IPS-11a (cell line): ENCODE results near the gene NCKAP1.
"Not testable (repeated sequence)": the region's sequence is repeated elsewhere in the genome, so short reads cannot be mapped to it uniquely, and the experiment has no call there.

Experiments
- H3K4me3 ChIP-seq: one replicate; pipeline ENCODE4 v1.5.1; 2013; ENCODE audit warnings: low read depth, low read length, control low read depth

Gene NCKAP1

GRCh38 chr2:183038341-183039300, at the start of gene NCKAP1:
Gene NCKAP1 (minus strand): TSS chr2:183038457. CDS start chr2:183038099, 358 bp downstream.
- peak within 1 kb of the TSS; percentile 60 for H3K4me3 ChIP-seq

DNA sequence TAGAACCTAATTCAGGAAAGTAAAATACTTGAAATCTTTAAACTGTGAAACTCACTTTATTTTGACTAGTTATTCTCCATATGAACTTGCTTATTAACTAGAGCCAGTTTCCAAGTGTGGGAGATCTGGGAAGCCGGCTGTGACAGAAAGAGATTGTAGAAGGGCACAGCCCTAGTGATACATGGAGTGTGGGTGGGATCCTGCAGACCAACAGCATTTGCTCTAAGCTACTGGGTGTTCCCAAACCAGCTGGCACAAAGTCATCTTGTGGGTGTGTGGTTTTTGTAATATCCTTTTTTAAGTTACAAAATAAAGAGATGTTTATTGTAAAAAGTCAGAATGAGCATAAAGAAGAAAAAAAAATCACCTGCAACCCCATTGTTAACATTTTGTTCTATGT, 43.7 kb upstream of the NCKAP1 start:
- H3K4me3 ChIP-seq, result no peak overlapping the region

GRCh38 chr2:183079139-183079775, 41.0 kb upstream of the NCKAP1 start:
- peak overlapping the region; percentile 81 for H3K4me3 ChIP-seq

DNA sequence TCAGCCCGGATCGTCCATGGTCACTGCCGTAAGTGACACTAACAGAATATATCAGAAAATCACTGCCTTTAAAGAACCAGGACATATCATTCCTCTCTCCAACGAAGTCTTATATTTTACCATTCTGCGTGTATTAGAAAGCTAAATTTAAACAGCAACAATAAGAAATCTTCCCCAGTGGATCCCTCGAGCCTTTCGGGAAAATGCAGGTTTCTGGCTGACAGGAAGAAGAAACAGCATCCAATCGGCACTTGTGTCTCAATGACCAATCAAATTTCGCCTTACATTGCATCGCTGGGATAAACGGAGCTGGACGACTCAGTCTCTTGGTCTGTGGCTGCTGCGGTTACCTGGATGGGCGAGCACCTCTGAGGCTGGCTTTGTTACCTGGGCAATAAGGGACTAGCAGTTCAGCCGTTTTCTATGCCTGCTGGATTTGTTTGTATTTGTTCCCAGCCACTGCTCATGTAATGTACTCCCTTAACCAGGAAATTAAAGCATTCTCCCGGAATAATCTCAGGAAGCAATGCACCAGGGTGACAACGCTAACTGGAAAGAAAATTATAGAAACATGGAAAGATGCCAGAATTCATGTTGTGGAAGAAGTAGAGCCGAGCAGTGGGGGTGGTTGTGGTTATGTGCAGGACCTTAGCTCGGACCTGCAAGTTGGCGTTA, 40.3 kb upstream of the NCKAP1 start, which contains the start of gene DUSP19:
DUSP19 (plus strand) TSS at position 284 of the 675 bp plus-strand sequence; CDS start at position 471, 187 bp downstream.
- H3K4me3 ChIP-seq, result peak within 1 kb of the TSS; percentile 81

- H3K4me3 ChIP-seq, result peak overlapping the region; percentile 81
Measured at GRCh38 chr2:183078163-183078463, 39.9 kb upstream of the NCKAP1 start.

DNA sequence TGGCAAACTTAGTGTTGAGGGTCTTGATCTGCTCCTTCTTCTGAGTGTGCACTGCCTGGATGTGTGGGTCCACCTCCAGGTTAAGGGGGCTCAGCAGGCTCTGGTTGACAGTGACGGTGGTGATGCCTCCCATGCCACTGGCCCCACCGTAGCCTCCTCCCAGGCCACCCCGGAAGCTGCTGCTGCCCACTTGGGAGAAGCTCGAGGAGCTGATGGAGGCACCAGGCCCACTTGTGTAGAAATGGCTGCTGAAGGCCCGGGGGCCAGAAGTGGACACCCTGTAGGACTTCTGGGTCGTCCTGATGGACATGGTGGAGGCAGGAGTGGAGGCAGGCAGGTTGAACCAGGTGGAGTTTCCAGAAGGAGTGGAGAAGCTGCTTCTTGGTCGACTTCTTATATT, 33.9 kb upstream of the NCKAP1 start:
- H3K4me3 ChIP-seq, result no peak overlapping the region

DNA sequence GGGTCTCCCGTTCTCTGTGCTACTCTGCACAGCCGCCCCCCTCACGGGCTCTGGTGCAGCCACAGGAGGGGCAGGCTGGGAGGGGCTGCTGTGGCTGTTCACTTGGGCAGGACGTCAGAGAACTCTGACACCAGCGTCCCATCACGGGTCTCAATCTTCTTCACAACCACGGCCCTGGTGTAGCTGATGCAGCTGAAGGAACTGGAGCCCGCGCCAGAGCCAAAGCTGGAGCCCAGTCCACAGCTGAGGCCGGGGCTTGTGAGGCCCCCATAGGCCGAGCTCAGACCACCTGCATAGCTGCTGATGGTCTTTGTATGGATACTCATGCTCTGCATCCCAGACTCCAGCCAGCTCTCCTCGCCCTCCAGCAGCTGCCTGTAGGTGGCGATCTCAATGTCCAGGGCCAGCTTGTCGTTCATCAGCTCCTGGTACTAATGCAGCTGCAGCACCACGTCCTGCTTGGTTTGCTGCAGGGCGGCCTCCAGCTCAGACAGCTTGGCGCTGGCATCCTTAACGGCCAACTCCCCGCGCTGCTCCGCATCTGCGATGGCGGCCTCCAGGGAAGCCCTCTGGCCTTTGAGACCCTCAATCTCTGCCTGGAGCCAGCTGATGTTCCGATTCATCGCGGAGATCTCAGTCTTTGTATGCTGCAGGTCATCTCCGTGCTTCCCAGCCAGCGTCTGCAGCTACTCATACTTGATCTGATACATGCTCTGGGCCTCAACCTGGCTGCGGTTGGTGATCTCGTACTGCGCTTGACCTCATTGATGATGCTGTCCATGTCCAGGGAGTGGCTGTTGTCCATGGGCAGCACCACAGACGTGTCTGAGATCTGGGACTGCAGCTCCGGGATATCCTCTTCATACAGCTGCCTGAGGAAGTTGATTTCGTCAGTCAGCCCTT, 32.9 kb upstream of the NCKAP1 start:
- H3K4me3 ChIP-seq, result no peak overlapping the region

DNA sequence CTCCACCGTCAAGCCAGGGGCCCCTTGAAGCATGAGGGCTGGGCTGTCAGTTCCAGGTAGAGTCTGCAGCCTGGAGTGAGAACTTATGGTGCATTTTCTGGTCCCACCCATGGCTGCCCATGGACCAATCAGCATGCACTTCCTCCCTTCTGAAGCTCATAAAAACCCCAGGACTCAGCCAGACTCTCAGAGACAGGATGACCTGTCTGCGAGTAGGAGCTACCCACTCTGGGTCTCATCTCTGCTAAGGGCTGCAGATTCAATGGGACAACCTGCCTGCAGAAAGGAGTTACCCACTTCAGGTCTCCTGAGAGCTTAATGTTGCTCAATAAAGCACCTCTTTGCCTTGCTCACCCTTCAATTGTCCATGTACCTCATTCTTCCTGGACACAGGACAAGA, 30.9 kb upstream of the NCKAP1 start:
- H3K4me3 ChIP-seq, result no peak overlapping the region

DNA sequence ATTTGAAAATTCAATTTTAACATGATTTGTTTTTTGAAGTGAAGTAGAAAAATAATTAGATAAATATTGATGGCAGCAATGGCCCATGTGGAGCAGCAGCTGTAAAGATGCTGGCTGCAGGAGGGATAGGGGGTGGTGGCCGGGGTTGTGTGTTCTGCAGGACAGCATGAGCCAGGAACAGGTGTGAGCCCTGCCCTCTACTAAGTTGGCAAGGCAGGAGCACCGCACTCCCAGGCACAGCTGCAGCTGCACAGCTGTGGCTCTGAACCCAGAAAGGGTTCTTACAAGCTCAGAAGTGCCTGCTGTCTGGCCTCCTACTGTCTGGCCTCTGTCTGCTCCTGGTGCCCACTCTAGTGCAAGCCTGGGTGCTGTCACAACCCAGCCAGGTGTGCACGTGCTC, 30.3 kb upstream of the NCKAP1 start:
- H3K4me3 ChIP-seq, result no peak overlapping the region

DNA sequence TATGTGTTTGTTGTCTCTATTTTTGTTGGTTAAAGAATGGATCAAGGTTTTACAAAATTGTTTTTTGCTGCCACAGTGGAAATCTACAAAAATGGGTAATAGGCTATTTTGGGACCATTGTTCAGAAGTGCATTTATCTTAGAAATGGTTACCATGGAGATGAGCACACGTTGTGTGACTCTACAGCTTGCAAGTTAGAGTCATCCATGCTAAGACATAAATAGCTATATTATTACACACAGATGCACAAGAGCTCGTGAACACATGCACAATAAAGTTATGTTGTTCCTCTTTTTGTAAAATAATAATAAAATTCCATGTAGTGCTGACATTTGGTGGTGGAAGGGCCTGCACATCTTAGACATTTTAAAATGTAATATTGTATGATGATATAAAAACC, 24.8 kb upstream of the NCKAP1 start:
- H3K4me3 ChIP-seq, result no peak overlapping the region

GRCh38 chr2:183060571-183061231, 22.4 kb upstream of the NCKAP1 start:
- H3K4me3 ChIP-seq, result no peak overlapping the region

- H3K4me3 ChIP-seq, result no peak overlapping the region
Measured at GRCh38 chr2:183059561-183059960, 21.3 kb upstream of the NCKAP1 start.

DNA sequence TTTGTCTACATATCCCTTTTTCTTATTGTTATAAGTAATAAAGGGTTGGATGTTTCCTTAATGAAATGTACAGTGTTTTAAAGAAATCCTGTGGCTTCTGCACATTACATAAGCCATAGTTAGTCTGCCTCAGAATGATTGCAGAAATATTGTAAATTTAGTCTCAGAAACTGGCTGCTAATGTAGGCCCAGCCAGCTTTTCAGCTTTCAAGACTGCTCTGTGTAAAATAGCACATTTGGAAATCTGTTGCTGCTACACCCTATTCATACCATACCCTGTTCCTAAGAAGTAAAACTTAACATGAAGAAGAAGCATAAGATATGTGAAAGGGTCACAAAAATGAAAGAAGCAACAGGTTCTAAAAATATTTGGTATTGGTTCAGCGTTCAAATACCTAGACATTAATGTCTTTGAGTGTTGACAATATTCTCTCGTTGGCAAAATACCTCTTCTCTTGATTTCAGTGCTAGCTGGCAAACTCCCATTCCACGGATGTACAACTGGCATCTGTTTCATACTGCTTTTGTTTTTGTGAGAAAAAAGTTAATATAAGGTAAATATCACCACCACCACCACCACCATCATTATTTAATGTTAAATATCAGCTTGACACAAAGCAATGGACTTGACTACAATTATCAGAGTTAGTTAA, 19.2 kb upstream of the NCKAP1 start:
- H3K4me3 ChIP-seq, result no peak overlapping the region

GRCh38 chr2:183049420-183049819, 11.2 kb upstream of the NCKAP1 start:
- peak overlapping the region; percentile 6 for H3K4me3 ChIP-seq

GRCh38 chr2:183047486-183048125, 9.3 kb upstream of the NCKAP1 start:
- H3K4me3 ChIP-seq, result not testable (repeated sequence)

DNA sequence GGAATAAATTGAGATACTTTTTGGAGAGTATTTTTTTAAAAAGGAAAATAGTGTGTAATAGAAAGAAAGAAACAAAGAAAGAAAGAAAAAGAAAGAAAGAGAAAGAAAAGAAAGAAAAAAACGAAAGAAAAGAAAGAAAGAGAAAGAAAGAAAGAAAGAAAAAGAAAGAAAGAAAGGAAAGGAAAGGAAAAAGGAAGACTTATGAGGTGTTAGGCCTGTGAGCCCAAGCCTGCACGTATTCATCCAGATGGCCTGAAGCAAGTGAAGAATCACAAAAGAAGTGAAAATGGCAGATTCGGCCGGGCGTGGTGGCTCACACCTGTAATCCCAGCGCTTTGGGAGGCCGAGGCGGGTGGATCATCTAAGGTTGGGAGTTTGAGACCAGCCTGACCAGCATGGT, 5.3 kb upstream of the NCKAP1 start:
- not testable (repeated sequence) for H3K4me3 ChIP-seq

- no peak overlapping the region for H3K4me3 ChIP-seq
Measured at GRCh38 chr2:183040604-183041003, 2.3 kb upstream of the NCKAP1 start.

- H3K4me3 ChIP-seq, result peak overlapping the region; percentile 60
Measured at GRCh38 chr2:183037553-183038340, 510 bp downstream of the NCKAP1 start.
